Keratinocyte (primary cell): ENCODE measurements around the gene CCDC82. TPM values are rescaled to one million over a fixed set of nuclear protein-coding genes. Genes with fewer than 3 reads are reported as not detected.

Source experiments
- DNase-seq: peaks from one replicate; pipeline ENCODE4 v3.0.0-alpha.2; 2011; ENCODE audit warnings: low read depth, missing footprints, low spot score
- FAIRE-seq: peaks from 2 replicates; lab custom pipeline; 2011; peaks lifted over from hg19 to GRCh38; lab: Jason Lieb, UNC
- H2AFZ ChIP-seq: 2 replicates; pipeline ENCODE4 v1.6.0; 2012; ENCODE audit warnings: low read length, control low read depth, inconsistent platforms; ENCODE audit not compliant: control insufficient read depth
- H3K27ac ChIP-seq: 2 replicates; pipeline ENCODE4 v1.5.1; 2011; ENCODE audit warnings: low read length; ENCODE audit not compliant: control insufficient read depth, insufficient read depth
- H3K27me3 ChIP-seq: 3 replicates; pipeline ENCODE4 v1.6.0; 2011; ENCODE audit warnings: low read length; ENCODE audit not compliant: control insufficient read depth, insufficient read depth; ENCODE audit errors: extremely low read depth
- H3K36me3 ChIP-seq, 2 experiments: 2 replicates in 1 of 2; 3 replicates in 1 of 2; pipeline ENCODE4 v1.5.1; 2011; ENCODE audit warnings: low read length in 2 of 2, mild to moderate bottlenecking in 1 of 2; ENCODE audit not compliant: control insufficient read depth in 2 of 2, insufficient read depth in 2 of 2; ENCODE audit errors: extremely low read depth in 1 of 2
- H3K4me1 ChIP-seq: 3 replicates; pipeline ENCODE4 v1.5.1; 2011; ENCODE audit warnings: low read length; ENCODE audit not compliant: control insufficient read depth, insufficient read depth; ENCODE audit errors: extremely low read depth
- H3K4me2 ChIP-seq: 3 replicates; pipeline ENCODE4 v1.6.0; 2011; ENCODE audit warnings: low read depth, low read length; ENCODE audit not compliant: control insufficient read depth, insufficient read depth; ENCODE audit errors: extremely low read depth
- H3K4me3 ChIP-seq, 3 experiments: fragments of 200-600 bp in 1 of 3; sonication (generic) in 1 of 3; 2 replicates in 2 of 3; 3 replicates in 1 of 3; pipeline ENCODE4 v1.5.1; 2011 to 2016; ENCODE audit warnings: low read length in 3 of 3, mild to moderate bottlenecking in 3 of 3, control low read depth in 2 of 3, inconsistent platforms in 1 of 3, low read depth in 1 of 3, mixed read lengths in 1 of 3, mixed run types in 1 of 3, moderate library complexity in 1 of 3; ENCODE audit not compliant: control insufficient read depth in 2 of 3, insufficient read depth in 2 of 3; ENCODE audit errors: extremely low read depth in 1 of 3
- H3K79me2 ChIP-seq: 2 replicates; pipeline ENCODE4 v1.6.0; 2012; ENCODE audit warnings: low read length; ENCODE audit not compliant: control insufficient read depth, insufficient read depth
- H3K9ac ChIP-seq: 3 replicates; pipeline ENCODE4 v1.6.0; 2011; ENCODE audit warnings: low read length; ENCODE audit not compliant: control insufficient read depth, insufficient read depth; ENCODE audit errors: extremely low read depth
- H3K9me1 ChIP-seq: 3 replicates; pipeline ENCODE4 v1.6.0; 2011; ENCODE audit warnings: low read length; ENCODE audit not compliant: control insufficient read depth, insufficient read depth; ENCODE audit errors: extremely low read depth
- H3K9me3 ChIP-seq: 2 replicates; pipeline ENCODE4 v1.5.1; 2012; ENCODE audit warnings: low read depth, low read length; ENCODE audit not compliant: control insufficient read depth
- H4K20me1 ChIP-seq: 3 replicates; pipeline ENCODE4 v1.6.0; 2011; ENCODE audit warnings: low read length; ENCODE audit not compliant: control insufficient read depth, insufficient read depth; ENCODE audit errors: extremely low read depth
- CTCF ChIP-seq, 3 experiments: IDR thresholded peaks in 1 of 3; conservative IDR thresholded peaks in 1 of 3; optimal IDR thresholded peaks in 1 of 3; 2 replicates in 2 of 3; 3 replicates in 1 of 3; pipeline versions ENCODE3 to v1.5.1; 2011; ENCODE audit warnings: low read length in 3 of 3, mild to moderate bottlenecking in 3 of 3, moderate library complexity in 2 of 3, control low read depth in 1 of 3, inconsistent platforms in 1 of 3; ENCODE audit not compliant: insufficient read depth in 2 of 3; ENCODE audit errors: extremely low read depth in 1 of 3
- EZH2 ChIP-seq: IDR thresholded peaks from one replicate; pipeline ENCODE4 v1.6.1; 2012; ENCODE audit warnings: inconsistent platforms, mild to moderate bottlenecking, low read length, moderate library complexity
- dilution Hi-C: fragments of 300-500 bp; cut with MboI; formaldehyde crosslinking; loops from one replicate; pipeline ENCODE4 v1.7.0; 2020; ENCODE audit warnings: low sequenced_read_pairs; ENCODE audit not compliant: extremely low pct_ligation_motif_present
- polyA plus RNA-seq, 5 experiments: library from polyadenylated mRNA; depleted of rRNA in 3 of 5; stranded (reverse) in 3 of 5; stranded (forward) in 1 of 5; unstranded in 1 of 5; fragments of >200 nt; gene quantifications; 1 replicate in 1 of 5; 2 replicates in 3 of 5; 3 replicates in 1 of 5; pipeline versions ENCODE4 v1.2.1 to v1.2.3, GENCODE V29; 2011 to 2012; ENCODE audit warnings: missing spikeins in 2 of 5, low read depth in 1 of 5, low replicate concordance in 1 of 5

Gene CCDC82
- polyA plus RNA-seq, 1 donor (not counting 4 experiments of a cell fraction or from before 2014, with no cell fraction given), result 19.3 TPM

GRCh38 chr11:96313163-96313562 lies 76.5 kb downstream of the CCDC82 start:
- FAIRE-seq, result no peak

GRCh38 chr11:96311120-96311568 lies 78.6 kb downstream of the CCDC82 start:
- no peaks in the 10 kb centered on the region for H3K9me1 ChIP-seq
- no peaks in the 10 kb centered on the region for H4K20me1 ChIP-seq
- TF ChIP-seq CTCF (optimal IDR thresholded peaks at IDR 0.05 in 1 of 3, IDR thresholded peaks at IDR 0.05 in 1 of 3, conservative IDR thresholded peaks at IDR 0.05 in 1 of 3; ENCODE audit: extremely low read depth in 1 of 3, insufficient read depth in 2 of 3, low read length in 3 of 3) (no peak), EZH2 (no peak)
- no peaks in the 10 kb centered on the region for H3K9me3 ChIP-seq
- peak overlapping the region; percentile 4 for H3K4me2 ChIP-seq
- H3K4me1 ChIP-seq, result peaks cover 87% of the 10 kb centered on the region
- H3K79me2 ChIP-seq, result peaks cover 8% of the 10 kb centered on the region
- no peak for DNase-seq
- no peak overlapping the region for H2AFZ ChIP-seq
- no peak overlapping the region for H3K4me3 ChIP-seq
- H3K9ac ChIP-seq, result no peak overlapping the region
- H3K27ac ChIP-seq, result no peak overlapping the region
- dilution Hi-C loops, result no loop called here
- H3K27me3 ChIP-seq, result no peaks in the 10 kb centered on the region
- no peaks in the 10 kb centered on the region for H3K36me3 ChIP-seq
- peak; percentile 72 for FAIRE-seq

More at GRCh38 chr11:96313163-96313562, 76.5 kb downstream of the CCDC82 start:
- Histone ChIP-seq H3K27me3 (no peaks in the 10 kb centered on the region), H4K20me1 (no peaks in the 10 kb centered on the region), H3K9me1 (no peaks in the 10 kb centered on the region), H3K9me3 (no peaks in the 10 kb centered on the region), H2AFZ (no peak overlapping the region), H3K4me1 (peaks cover 90% of the 10 kb centered on the region), H3K36me3 (no peaks in the 10 kb centered on the region), H3K4me2 (no peak overlapping the region), H3K9ac (no peak overlapping the region), H3K27ac (peak overlapping the region; percentile 85), H3K79me2 (peaks cover 8% of the 10 kb centered on the region), H3K4me3 (no peak overlapping the region)
- DNase-seq, result no peak
- TF ChIP-seq CTCF (optimal IDR thresholded peaks at IDR 0.05 in 1 of 3, IDR thresholded peaks at IDR 0.05 in 1 of 3, conservative IDR thresholded peaks at IDR 0.05 in 1 of 3; ENCODE audit: extremely low read depth in 1 of 3, insufficient read depth in 2 of 3, low read length in 3 of 3), result no peak
- no peak for TF ChIP-seq EZH2
- dilution Hi-C loops, result no loop called here
